Loucy (cell line): ENCODE results near the gene LSM6.

ENCODE experiments used
- H2AFZ ChIP-seq: fragments of 200-600 bp; sonication (generic); 2 replicates; pipeline ENCODE4 v1.6.0; 2016; ENCODE audit warnings: antibody characterized with exemption, mild to moderate bottlenecking, low read length, moderate library complexity
- H3F3A ChIP-seq: fragments of 200-600 bp; 2 replicates; pipeline ENCODE4 v1.6.0; 2016; ENCODE audit warnings: antibody characterized with exemption, low read depth, mild to moderate bottlenecking
- H3K27me3 ChIP-seq: fragments of 200-600 bp; sonication (generic); 2 replicates; pipeline ENCODE4 v1.6.1; 2014; ENCODE audit warnings: low read length, mild to moderate bottlenecking; ENCODE audit not compliant: insufficient read depth, poor library complexity, severe bottlenecking
- H3K36me3 ChIP-seq: fragments of 200-600 bp; sonication (generic); 2 replicates; pipeline ENCODE4 v1.6.1; 2016; ENCODE audit warnings: low read length; ENCODE audit not compliant: insufficient read depth
- H3K4me1 ChIP-seq: fragments of 200-600 bp; sonication (generic); 2 replicates; pipeline ENCODE4 v1.5.1; 2014; ENCODE audit warnings: low read length, mild to moderate bottlenecking; ENCODE audit not compliant: insufficient read depth, poor library complexity, severe bottlenecking
- H3K4me2 ChIP-seq: fragments of 200-600 bp; sonication (generic); 2 replicates; pipeline ENCODE4 v1.6.0; 2014; ENCODE audit warnings: antibody characterized with exemption, low read length, low read depth, mild to moderate bottlenecking; ENCODE audit not compliant: poor library complexity, severe bottlenecking
- H3K4me3 ChIP-seq: fragments of 200-600 bp; sonication (generic); 2 replicates; pipeline ENCODE4 v1.5.1; 2014; ENCODE audit warnings: low read length, mild to moderate bottlenecking, mixed read lengths; ENCODE audit not compliant: poor library complexity, severe bottlenecking
- H3K79me2 ChIP-seq: fragments of 200-600 bp; sonication (generic); 2 replicates; pipeline ENCODE4 v1.6.1; 2014; ENCODE audit warnings: low read length; ENCODE audit not compliant: insufficient read depth
- H3K9ac ChIP-seq: fragments of 200-600 bp; sonication (generic); 2 replicates; pipeline ENCODE4 v1.6.0; 2014; ENCODE audit warnings: mild to moderate bottlenecking, low read depth, low read length, moderate library complexity; ENCODE audit not compliant: poor library complexity, severe bottlenecking
- H3K9me2 ChIP-seq: fragments of 200-600 bp; sonication (generic); replicated peaks from 2 replicates; pipeline ENCODE4 v1.6.1; 2016; ENCODE audit warnings: low read depth, low read length, mixed read lengths
- H3K9me3 ChIP-seq: fragments of 200-600 bp; sonication (generic); 2 replicates; pipeline ENCODE4 v1.6.1; 2014; ENCODE audit warnings: mild to moderate bottlenecking, antibody characterized with exemption, low read length, low read depth; ENCODE audit not compliant: insufficient read depth
- H4K20me1 ChIP-seq: fragments of 200-600 bp; sonication (generic); 2 replicates; pipeline ENCODE4 v1.6.0; 2014; ENCODE audit warnings: antibody characterized with exemption, low read length, mild to moderate bottlenecking; ENCODE audit not compliant: insufficient read depth, poor library complexity, severe bottlenecking
- CTCF ChIP-seq: fragments of 200-600 bp; sonication (generic); conservative IDR thresholded peaks from 2 replicates; pipeline ENCODE4 v1.5.1; 2014; ENCODE audit warnings: mild to moderate bottlenecking, antibody characterized with exemption, low read length
- EZH2phosphoT487 ChIP-seq: fragments of 200-600 bp; IDR thresholded peaks from 2 replicates; pipeline ENCODE4 v1.6.1; 2018; ENCODE audit warnings: antibody characterized with exemption, mild to moderate bottlenecking, moderate library complexity, borderline replicate concordance

The LSM6 gene

DNA sequence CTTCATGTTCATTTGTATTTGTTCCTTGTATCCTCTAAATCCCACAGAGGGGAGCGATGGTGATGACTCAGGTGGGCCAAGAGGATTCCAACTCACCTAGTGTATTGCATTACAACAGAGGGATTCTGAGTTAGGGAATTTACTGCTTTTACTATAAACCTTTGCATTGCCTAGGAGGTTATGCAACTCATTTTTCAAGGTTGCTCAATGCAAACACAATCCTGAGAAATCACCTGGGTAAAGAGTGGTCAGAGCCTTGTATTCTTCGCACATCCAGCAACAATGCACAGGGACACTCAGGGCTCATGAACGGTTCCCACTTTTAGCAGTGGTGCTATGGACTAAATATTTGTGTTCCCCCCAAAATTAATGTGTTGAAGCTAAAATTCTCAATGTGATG is 28.6 kb upstream of the LSM6 start:
- no peaks in the 10 kb centered on the region for H3K79me2 ChIP-seq
- no peaks in the 10 kb centered on the region for H3K4me1 ChIP-seq
- H3K4me2 ChIP-seq, result no peak overlapping the region
- no peaks in the 10 kb centered on the region for H4K20me1 ChIP-seq
- no peak overlapping the region for H2AFZ ChIP-seq
- no peak for TF ChIP-seq CTCF
- no peak for TF ChIP-seq EZH2phosphoT487
- no peaks in the 10 kb centered on the region for H3K27me3 ChIP-seq
- H3F3A ChIP-seq, result no peaks in the 10 kb centered on the region
- H3K9ac ChIP-seq, result no peak overlapping the region
- H3K9me2 ChIP-seq, result no peaks in the 10 kb centered on the region
- H3K36me3 ChIP-seq, result no peaks in the 10 kb centered on the region
- no peak overlapping the region for H3K4me3 ChIP-seq
- no peaks in the 10 kb centered on the region for H3K9me3 ChIP-seq

- Histone ChIP-seq H3K4me2 (no peak overlapping the region), H4K20me1 (no peaks in the 10 kb centered on the region), H3K4me3 (no peak overlapping the region), H2AFZ (no peak overlapping the region), H3K9me2 (no peaks in the 10 kb centered on the region), H3K36me3 (no peaks in the 10 kb centered on the region), H3K27me3 (no peaks in the 10 kb centered on the region), H3K9ac (no peak overlapping the region), H3K9me3 (no peaks in the 10 kb centered on the region), H3K4me1 (no peaks in the 10 kb centered on the region), H3F3A (no peaks in the 10 kb centered on the region), H3K79me2 (no peaks in the 10 kb centered on the region)
- no peak for TF ChIP-seq EZH2phosphoT487
- TF ChIP-seq CTCF, result no peak
These were observed 27.5 kb upstream of the LSM6 start for GRCh38 chr4:146148021-146148420.

DNA sequence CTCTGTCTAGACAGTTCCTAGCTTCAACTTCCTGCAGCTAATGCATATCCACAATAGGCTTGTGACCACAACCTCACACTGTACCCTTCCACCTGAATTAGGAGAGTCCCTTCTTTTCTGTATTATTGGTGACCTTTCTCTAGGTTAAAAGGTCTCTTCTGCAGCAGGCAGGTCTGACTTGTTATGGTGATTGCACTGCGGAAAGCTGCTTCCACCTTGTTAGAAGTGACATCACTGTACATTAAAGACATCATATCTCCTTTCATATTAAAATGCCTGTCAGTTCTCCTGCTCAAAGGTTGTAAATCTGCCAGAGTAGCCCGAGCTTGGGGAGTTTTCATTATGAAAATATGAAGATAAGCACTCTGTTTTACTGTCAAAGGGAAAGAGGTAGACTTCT is 21.5 kb upstream of the LSM6 start:
- Histone ChIP-seq H3K9me3 (no peaks in the 10 kb centered on the region), H3K4me1 (no peaks in the 10 kb centered on the region), H3K9me2 (no peaks in the 10 kb centered on the region), H3K4me2 (no peak overlapping the region), H3K79me2 (no peaks in the 10 kb centered on the region), H3K9ac (no peak overlapping the region), H3F3A (no peaks in the 10 kb centered on the region), H4K20me1 (no peaks in the 10 kb centered on the region), H3K4me3 (no peak overlapping the region), H3K27me3 (no peaks in the 10 kb centered on the region), H3K36me3 (no peaks in the 10 kb centered on the region), H2AFZ (0 out of 2 replicates have a peak overlapping the region, but pooled peaks have one; percentile 11)
- TF ChIP-seq CTCF (no peak), EZH2phosphoT487 (no peak)
